HG03457 (cell line): ENCODE data around the gene PPFIA3.
"Not testable (repeated sequence)": the region's sequence is repeated elsewhere in the genome, so short reads cannot be mapped to it uniquely, and the experiment has no call there.

Experiments used
- ATAC-seq: cut with Tn5 transposase; IDR thresholded peaks from one replicate; pipeline ENCODE4 v1.9.1; 2021; ENCODE audit warnings: moderate number of reproducible peaks; ENCODE audit not compliant: unreplicated experiment

The PPFIA3 gene

GRCh38 chr19:49119411-49120324, at the start of gene PPFIA3:
Gene PPFIA3 (plus strand): TSS chr19:49119544. CDS start chr19:49127874, 8,330 bp downstream.
- ATAC-seq: no peak

GRCh38 chr19:49070416-49070815, 48.9 kb upstream of the PPFIA3 start:
- no peak for ATAC-seq

GRCh38 chr19:49071860-49072547, 47.3 kb upstream of the PPFIA3 start:
- no peak for ATAC-seq

- ATAC-seq: no peak
These were observed 45.6 kb upstream of the PPFIA3 start for GRCh38 chr19:49073514-49074378.

GRCh38 chr19:49074869-49075268, 44.5 kb upstream of the PPFIA3 start:
- ATAC-seq: not testable (repeated sequence)

GRCh38 chr19:49080392-49080791, 39.0 kb upstream of the PPFIA3 start:
- no peak for ATAC-seq

GRCh38 chr19:49081273-49081672, 38.1 kb upstream of the PPFIA3 start:
- no peak for ATAC-seq

GRCh38 chr19:49084206-49085019, 34.9 kb upstream of the PPFIA3 start:
- ATAC-seq: no peak

- ATAC-seq: peak; percentile 74
These were observed 34.1 kb upstream of the PPFIA3 start, which contains the start of gene SNRNP70 for GRCh38 chr19:49085020-49085867. Gene SNRNP70 (plus strand): TSS chr19:49085451. CDS start chr19:49086415, 964 bp downstream.

- ATAC-seq: no peak
These were observed 33.5 kb upstream of the PPFIA3 start for GRCh38 chr19:49085868-49086232.

GRCh38 chr19:49086296-49086695, 33.0 kb upstream of the PPFIA3 start:
- ATAC-seq: no peak

- ATAC-seq: no peak
These were observed 27.8 kb upstream of the PPFIA3 start for GRCh38 chr19:49091391-49092038.

- ATAC-seq: no peak
These were observed 26.7 kb upstream of the PPFIA3 start for GRCh38 chr19:49092686-49093085.

- no peak for ATAC-seq
These were observed 24.6 kb upstream of the PPFIA3 start for GRCh38 chr19:49094505-49095482.

- no peak for ATAC-seq
These were observed 21.7 kb upstream of the PPFIA3 start for GRCh38 chr19:49097453-49098288.

GRCh38 chr19:49098795-49099194, 20.5 kb upstream of the PPFIA3 start:
- ATAC-seq: no peak

- no peak for ATAC-seq
These were observed 18.2 kb upstream of the PPFIA3 start for GRCh38 chr19:49101160-49101559.
